MM.1S (cell line): ENCODE measurements around the gene MISP3.

Experiments used
- DNase-seq: peaks from one replicate; pipeline ENCODE4 v3.0.0-alpha.2; 2015
- H2AFZ ChIP-seq: fragments of 300-600 bp; sonication (generic); 2 replicates; pipeline ENCODE4 v1.6.0; 2016; ENCODE audit warnings: antibody characterized with exemption, low read length
- H3F3A ChIP-seq: fragments of 300-600 bp; sonication (generic); 2 replicates; pipeline ENCODE4 v1.6.1; 2016; ENCODE audit warnings: mild to moderate bottlenecking, antibody characterized with exemption, low read length, moderate library complexity, mixed read lengths; ENCODE audit not compliant: insufficient read depth
- H3K27ac ChIP-seq: fragments of 300-600 bp; sonication (generic); 2 replicates; pipeline ENCODE4 v1.5.1; 2016; ENCODE audit warnings: mild to moderate bottlenecking, low read length
- H3K27me3 ChIP-seq: fragments of 300-600 bp; sonication (generic); replicated peaks from 2 replicates; pipeline ENCODE4 v1.6.0; 2016; ENCODE audit warnings: low read length; ENCODE audit not compliant: insufficient read depth
- H3K36me3 ChIP-seq: fragments of 300-600 bp; sonication (generic); replicated peaks from 2 replicates; pipeline ENCODE4 v1.6.1; 2016; ENCODE audit warnings: mild to moderate bottlenecking, low read length, mixed read lengths; ENCODE audit not compliant: insufficient read depth
- H3K4me1 ChIP-seq: fragments of 300-600 bp; sonication (generic); 2 replicates; pipeline ENCODE4 v1.6.1; 2016; ENCODE audit warnings: low read length, mixed read lengths
- H3K4me2 ChIP-seq: fragments of 300-600 bp; sonication (generic); 2 replicates; pipeline ENCODE4 v1.6.0; 2016; ENCODE audit warnings: low read depth, low read length
- H3K4me3 ChIP-seq: fragments of 300-600 bp; sonication (generic); 2 replicates; pipeline ENCODE4 v1.5.1; 2016; ENCODE audit warnings: low read length, mixed read lengths
- H3K79me2 ChIP-seq: fragments of 300-600 bp; sonication (generic); 2 replicates; pipeline ENCODE4 v1.6.1; 2016; ENCODE audit warnings: mixed run types, low read length, mixed read lengths
- H3K9ac ChIP-seq: fragments of 300-600 bp; sonication (generic); 2 replicates; pipeline ENCODE4 v1.6.1; 2016; ENCODE audit warnings: low read length, mixed read lengths
- H3K9me2 ChIP-seq: fragments of 300-600 bp; sonication (generic); replicated peaks from 2 replicates; pipeline ENCODE4 v1.6.1; 2016; ENCODE audit warnings: mild to moderate bottlenecking, low read length, mixed read lengths; ENCODE audit not compliant: insufficient read depth
- H3K9me3 ChIP-seq: fragments of 300-600 bp; sonication (generic); replicated peaks from 2 replicates; pipeline ENCODE4 v1.6.1; 2016; ENCODE audit warnings: mild to moderate bottlenecking, low read length, mixed read lengths; ENCODE audit not compliant: insufficient read depth
- H4K20me1 ChIP-seq: fragments of 300-600 bp; sonication (generic); 2 replicates; pipeline ENCODE4 v1.6.1; 2016; ENCODE audit warnings: mild to moderate bottlenecking, low read length, moderate library complexity, mixed read lengths; ENCODE audit not compliant: insufficient read depth
- CTCF ChIP-seq: fragments of 300-600 bp; sonication (generic); IDR thresholded peaks from 2 replicates; pipeline ENCODE4 v1.5.1; 2016; ENCODE audit warnings: antibody characterized with exemption, low read length, mixed read lengths
- EZH2 ChIP-seq: fragments of 300-600 bp; sonication (generic); optimal IDR thresholded peaks from 2 replicates; pipeline ENCODE3; 2017; ENCODE audit warnings: low read depth, mild to moderate bottlenecking, antibody characterized with exemption, low read length, mixed read lengths
- EZH2phosphoT487 ChIP-seq: fragments of 300-600 bp; sonication (generic); IDR thresholded peaks from 2 replicates; pipeline ENCODE4 v1.6.1; 2018; ENCODE audit warnings: antibody characterized with exemption, low read length

Gene MISP3

GRCh38 chr19:14097532-14098151 is 25.1 kb downstream of the MISP3 start:
- peaks cover 7% of the 10 kb centered on the region for H3K4me1 ChIP-seq
- no peak overlapping the region for H3K4me2 ChIP-seq
- no peaks in the 10 kb centered on the region for H4K20me1 ChIP-seq
- no peak overlapping the region for H3K9ac ChIP-seq
- no peak overlapping the region for H3K4me3 ChIP-seq
- no peak for DNase-seq
- no peaks in the 10 kb centered on the region for H3K9me2 ChIP-seq
- no peak overlapping the region for H3K27ac ChIP-seq
- H3K36me3 ChIP-seq = no peaks in the 10 kb centered on the region
- H2AFZ ChIP-seq = no peak overlapping the region
- no peaks in the 10 kb centered on the region for H3K27me3 ChIP-seq
- TF ChIP-seq CTCF (0 out of 2 replicates have a peak, but pooled peaks have one; percentile 6), EZH2 (no peak)
- no peaks in the 10 kb centered on the region for H3K79me2 ChIP-seq
- peaks cover 7% of the 10 kb centered on the region for H3F3A ChIP-seq
- no peaks in the 10 kb centered on the region for H3K9me3 ChIP-seq

- no peak for DNase-seq
- Histone ChIP-seq H3K4me1 (peaks cover 19% of the 10 kb centered on the region), H3F3A (peaks cover 22% of the 10 kb centered on the region), H4K20me1 (no peaks in the 10 kb centered on the region), H2AFZ (no peak overlapping the region), H3K79me2 (no peaks in the 10 kb centered on the region), H3K36me3 (no peaks in the 10 kb centered on the region), H3K4me2 (no peak overlapping the region), H3K27ac (no peak overlapping the region), H3K4me3 (no peak overlapping the region), H3K9me3 (no peaks in the 10 kb centered on the region), H3K9me2 (no peaks in the 10 kb centered on the region), H3K9ac (no peak overlapping the region), H3K27me3 (no peaks in the 10 kb centered on the region)
- TF ChIP-seq EZH2 (no peak), EZH2phosphoT487 (no peak), CTCF (no peak)
These were observed 28.5 kb downstream of the MISP3 start for GRCh38 chr19:14101003-14101545.

GRCh38 chr19:14102102-14102696 is 29.6 kb downstream of the MISP3 start:
- Histone ChIP-seq H3K27me3 (no peaks in the 10 kb centered on the region), H3K9me3 (no peaks in the 10 kb centered on the region), H3K9ac (peak overlapping the region; percentile 38), H3K4me1 (peaks cover 19% of the 10 kb centered on the region), H3K36me3 (no peaks in the 10 kb centered on the region), H3K27ac (peak overlapping the region; percentile 78; the same call in 1 of the 2 replicates), H3K4me2 (peak overlapping the region; percentile 73), H3F3A (peaks cover 22% of the 10 kb centered on the region), H3K4me3 (peak overlapping the region; percentile 25), H3K79me2 (no peaks in the 10 kb centered on the region), H4K20me1 (no peaks in the 10 kb centered on the region), H3K9me2 (no peaks in the 10 kb centered on the region), H2AFZ (peak overlapping the region; percentile 57)
- peak; percentile 27 for DNase-seq
- TF ChIP-seq CTCF (no peak), EZH2phosphoT487 (no peak), EZH2 (no peak)
